ENCODE measurements around the gene SPEG.
A peak's percentile ranks its signal among the peaks of the same experiment; 100 is the strongest.

The SPEG gene

DNA sequence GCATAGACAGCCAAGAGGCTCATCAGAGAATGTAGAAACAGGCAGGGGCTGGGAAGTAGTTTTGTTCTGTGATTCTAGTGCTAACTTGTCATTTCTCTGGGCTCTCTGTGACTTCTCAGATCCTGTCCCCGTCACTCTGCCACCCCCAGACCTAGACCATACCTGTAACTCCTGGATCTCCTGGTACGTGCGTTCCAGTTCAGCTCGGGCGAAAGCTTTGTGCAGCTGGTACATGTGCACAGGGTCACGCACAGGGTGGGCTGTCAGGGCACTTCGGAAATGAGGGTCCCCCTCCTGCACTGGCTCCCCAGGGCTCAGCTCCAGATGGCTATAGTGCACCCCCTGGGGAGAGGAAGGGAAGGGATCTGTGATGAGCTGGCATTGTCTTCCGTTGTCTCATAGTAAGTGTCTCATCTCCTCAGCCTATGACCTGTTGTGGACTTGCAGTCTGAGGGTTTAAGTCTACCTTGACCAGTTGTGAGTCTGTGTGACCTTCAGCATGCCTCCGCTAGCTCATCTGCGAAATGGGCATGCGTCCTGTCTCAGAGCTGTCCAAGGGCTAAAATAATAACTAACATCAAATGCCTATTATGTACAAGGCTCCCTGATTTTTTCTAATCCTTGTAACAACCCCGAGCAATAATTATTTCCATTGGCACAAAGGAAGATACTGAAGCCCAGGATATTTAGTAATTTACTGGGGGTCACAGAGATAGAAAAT lies 106.3 kb downstream of the SPEG start:
- no peak for TF ChIP-seq SPI1 (IDR thresholded peaks at IDR 0.05; ENCODE audit: borderline replicate concordance, low read depth)
- Histone ChIP-seq H3K4me3 (replicated peaks; ENCODE audit: insufficient read depth, low read length) (no peak overlapping the region), H3K27ac (replicated peaks) (no peak overlapping the region), H3K27me3 (ENCODE audit: insufficient read depth, poor library complexity, severe bottlenecking) (peaks cover 39% of the 10 kb centered on the region)
- DNase-seq (ENCODE audit: low read depth in 1 of 2, low spot score in 1 of 2), result no peak

DNA sequence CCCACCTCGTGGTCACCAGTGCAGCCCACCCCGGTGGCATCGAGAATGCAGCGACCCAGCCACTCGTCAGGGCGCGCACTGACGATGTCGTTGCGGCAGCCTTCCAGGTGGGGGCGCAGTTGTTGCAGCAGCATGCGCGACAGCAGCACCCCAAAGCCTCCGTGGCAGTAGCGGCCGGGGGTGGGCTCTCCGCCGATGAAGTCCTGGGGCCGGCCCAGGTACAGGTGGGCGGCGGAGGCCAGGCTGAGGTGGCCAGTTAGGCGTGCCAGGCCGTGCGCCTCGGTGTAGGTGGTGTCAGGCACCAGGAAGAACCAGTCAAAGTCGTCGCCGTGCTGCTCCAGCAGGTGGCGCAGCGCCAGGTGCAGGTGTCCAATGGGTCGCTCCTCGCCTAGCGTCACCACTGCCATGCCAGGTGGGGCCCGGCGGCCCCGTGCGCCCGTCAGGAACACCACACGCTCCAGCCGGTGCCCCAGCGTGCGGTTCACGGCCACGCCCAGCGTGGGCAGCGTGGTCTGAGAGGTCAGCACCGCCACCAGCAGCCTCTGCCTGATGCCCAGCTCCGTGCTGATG lies 107.1 kb downstream of the SPEG start:
- TF ChIP-seq, protein P1, sequence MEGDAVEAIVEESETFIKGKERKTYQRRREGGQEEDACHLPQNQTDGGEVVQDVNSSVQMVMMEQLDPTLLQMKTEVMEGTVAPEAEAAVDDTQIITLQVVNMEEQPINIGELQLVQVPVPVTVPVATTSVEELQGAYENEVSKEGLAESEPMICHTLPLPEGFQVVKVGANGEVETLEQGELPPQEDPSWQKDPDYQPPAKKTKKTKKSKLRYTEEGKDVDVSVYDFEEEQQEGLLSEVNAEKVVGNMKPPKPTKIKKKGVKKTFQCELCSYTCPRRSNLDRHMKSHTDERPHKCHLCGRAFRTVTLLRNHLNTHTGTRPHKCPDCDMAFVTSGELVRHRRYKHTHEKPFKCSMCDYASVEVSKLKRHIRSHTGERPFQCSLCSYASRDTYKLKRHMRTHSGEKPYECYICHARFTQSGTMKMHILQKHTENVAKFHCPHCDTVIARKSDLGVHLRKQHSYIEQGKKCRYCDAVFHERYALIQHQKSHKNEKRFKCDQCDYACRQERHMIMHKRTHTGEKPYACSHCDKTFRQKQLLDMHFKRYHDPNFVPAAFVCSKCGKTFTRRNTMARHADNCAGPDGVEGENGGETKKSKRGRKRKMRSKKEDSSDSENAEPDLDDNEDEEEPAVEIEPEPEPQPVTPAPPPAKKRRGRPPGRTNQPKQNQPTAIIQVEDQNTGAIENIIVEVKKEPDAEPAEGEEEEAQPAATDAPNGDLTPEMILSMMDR (IDR thresholded peaks at IDR 0.05; ENCODE audit: insufficient read depth, low read length), result peak; percentile 43
- TF ChIP-seq, protein P2, sequence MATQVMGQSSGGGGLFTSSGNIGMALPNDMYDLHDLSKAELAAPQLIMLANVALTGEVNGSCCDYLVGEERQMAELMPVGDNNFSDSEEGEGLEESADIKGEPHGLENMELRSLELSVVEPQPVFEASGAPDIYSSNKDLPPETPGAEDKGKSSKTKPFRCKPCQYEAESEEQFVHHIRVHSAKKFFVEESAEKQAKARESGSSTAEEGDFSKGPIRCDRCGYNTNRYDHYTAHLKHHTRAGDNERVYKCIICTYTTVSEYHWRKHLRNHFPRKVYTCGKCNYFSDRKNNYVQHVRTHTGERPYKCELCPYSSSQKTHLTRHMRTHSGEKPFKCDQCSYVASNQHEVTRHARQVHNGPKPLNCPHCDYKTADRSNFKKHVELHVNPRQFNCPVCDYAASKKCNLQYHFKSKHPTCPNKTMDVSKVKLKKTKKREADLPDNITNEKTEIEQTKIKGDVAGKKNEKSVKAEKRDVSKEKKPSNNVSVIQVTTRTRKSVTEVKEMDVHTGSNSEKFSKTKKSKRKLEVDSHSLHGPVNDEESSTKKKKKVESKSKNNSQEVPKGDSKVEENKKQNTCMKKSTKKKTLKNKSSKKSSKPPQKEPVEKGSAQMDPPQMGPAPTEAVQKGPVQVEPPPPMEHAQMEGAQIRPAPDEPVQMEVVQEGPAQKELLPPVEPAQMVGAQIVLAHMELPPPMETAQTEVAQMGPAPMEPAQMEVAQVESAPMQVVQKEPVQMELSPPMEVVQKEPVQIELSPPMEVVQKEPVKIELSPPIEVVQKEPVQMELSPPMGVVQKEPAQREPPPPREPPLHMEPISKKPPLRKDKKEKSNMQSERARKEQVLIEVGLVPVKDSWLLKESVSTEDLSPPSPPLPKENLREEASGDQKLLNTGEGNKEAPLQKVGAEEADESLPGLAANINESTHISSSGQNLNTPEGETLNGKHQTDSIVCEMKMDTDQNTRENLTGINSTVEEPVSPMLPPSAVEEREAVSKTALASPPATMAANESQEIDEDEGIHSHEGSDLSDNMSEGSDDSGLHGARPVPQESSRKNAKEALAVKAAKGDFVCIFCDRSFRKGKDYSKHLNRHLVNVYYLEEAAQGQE (IDR thresholded peaks at IDR 0.05; ENCODE audit: insufficient replicate concordance, low read depth), result no peak
- no peak for TF ChIP-seq SPI1 (IDR thresholded peaks at IDR 0.05; ENCODE audit: borderline replicate concordance, low read depth)
- no peak overlapping the region for H3K27ac ChIP-seq (replicated peaks)
- peak; percentile 63 to 84 for DNase-seq (ENCODE audit: low read depth in 1 of 2, low spot score in 1 of 2)
- peak overlapping the region; percentile 53 for H3K4me3 ChIP-seq (replicated peaks; ENCODE audit: insufficient read depth, low read length)
- peaks cover 31% of the 10 kb centered on the region for H3K27me3 ChIP-seq (ENCODE audit: insufficient read depth, poor library complexity, severe bottlenecking)

DNA sequence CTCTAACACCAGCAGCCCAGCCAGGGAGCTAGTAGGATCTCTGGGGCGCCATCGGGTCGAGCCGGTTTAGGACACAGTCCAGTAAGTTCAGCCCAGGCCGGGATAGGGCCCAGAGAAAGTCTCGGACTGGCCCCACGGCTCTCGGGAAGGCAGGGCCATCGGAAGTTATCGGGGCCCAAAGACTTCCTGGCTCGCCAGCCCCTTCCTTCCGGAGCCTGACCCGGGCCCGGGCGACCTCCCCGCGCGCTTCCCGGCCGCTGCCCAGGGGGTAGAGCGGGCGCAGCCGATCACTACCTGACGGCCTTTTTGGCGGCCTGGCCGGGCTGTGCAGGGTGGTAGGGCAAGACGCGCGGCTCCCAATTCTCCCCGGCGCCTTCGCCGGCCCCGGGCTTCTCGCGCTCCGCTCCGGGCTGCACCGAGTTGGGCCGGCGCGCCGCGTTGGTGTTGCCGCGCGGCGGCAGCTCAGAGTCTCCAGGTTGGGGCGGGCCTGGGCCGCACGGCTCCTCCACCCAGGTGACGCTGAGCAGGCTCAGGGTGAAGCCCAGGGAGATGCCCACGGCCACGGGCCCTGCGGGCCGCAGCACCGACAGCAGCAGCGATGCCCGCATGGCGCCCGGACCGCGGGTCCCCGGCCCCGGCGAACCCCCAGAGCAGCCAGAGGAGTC lies 108.4 kb downstream of the SPEG start:
- peak in 1 of 2 experiments; percentile 11 for DNase-seq (ENCODE audit: low read depth in 1 of 2, low spot score in 1 of 2)
- no peak for TF ChIP-seq SPI1 (IDR thresholded peaks at IDR 0.05; ENCODE audit: borderline replicate concordance, low read depth)
- TF ChIP-seq, protein P2 (IDR thresholded peaks at IDR 0.05; ENCODE audit: insufficient replicate concordance, low read depth), result peak; percentile 14
- Histone ChIP-seq H3K4me3 (replicated peaks; ENCODE audit: insufficient read depth, low read length) (peak overlapping the region; percentile 61), H3K27ac (replicated peaks) (no peak overlapping the region), H3K27me3 (ENCODE audit: insufficient read depth, poor library complexity, severe bottlenecking) (peaks cover 24% of the 10 kb centered on the region)

DNA sequence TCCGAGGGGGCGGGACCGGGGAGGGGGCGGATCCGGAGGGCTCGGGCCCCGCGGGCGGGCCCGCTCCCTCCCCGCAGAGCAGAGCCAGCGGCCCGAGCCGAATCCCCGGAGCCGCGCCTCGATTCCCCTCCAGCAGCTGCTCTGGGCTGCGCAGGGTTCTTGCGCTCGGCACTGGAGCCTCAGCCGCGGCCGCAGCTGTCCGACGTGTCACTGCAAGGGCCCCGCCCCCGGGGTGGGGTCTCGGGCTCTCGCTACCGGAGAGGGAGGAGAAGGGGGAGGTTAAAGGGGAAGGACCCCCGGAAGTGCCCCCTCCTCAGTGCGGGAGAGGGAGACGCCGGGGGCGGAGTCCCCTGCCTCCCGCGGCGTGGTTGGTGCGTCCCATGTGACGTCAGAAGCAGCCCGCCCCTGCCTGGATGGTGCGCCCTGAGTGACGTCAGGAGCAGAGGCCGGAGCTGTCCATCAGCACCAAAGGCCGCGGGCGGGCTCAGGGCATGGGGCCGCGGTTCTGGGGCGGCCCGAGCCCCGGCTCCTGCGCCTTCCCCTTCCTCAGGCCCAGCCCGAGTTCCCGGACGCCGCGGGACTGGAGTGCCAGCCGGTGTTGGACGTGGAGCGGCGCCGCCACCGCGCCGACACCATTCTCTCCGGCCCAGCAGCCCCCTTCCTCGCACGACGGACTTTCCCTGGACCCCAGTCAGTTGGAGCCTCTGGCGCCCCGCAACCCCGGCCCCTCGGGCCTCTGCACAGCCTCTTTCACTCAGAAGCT lies 109.1 kb downstream of the SPEG start, which contains the start of the genes CHPF and TMEM198:
Gene CHPF, minus strand, starts transcription at position 214 of the 763 bp plus-strand sequence. CDS start 271 bp downstream, outside the sequence.
Gene TMEM198, plus strand, starts transcription at position 433 of the 763 bp plus-strand sequence. CDS start 700 bp downstream, outside the sequence.
- peak within 1 kb of the TSS; percentile 61 for H3K4me3 ChIP-seq (replicated peaks; ENCODE audit: insufficient read depth, low read length)
- TF ChIP-seq, protein P2 (IDR thresholded peaks at IDR 0.05; ENCODE audit: insufficient replicate concordance, low read depth), result peak; percentile 94
- TF ChIP-seq GABPA (IDR thresholded peaks at IDR 0.05; ENCODE audit: low read depth) (0 out of 2 replicates have a peak, but pooled peaks have one; percentile 32), SPI1 (IDR thresholded peaks at IDR 0.05; ENCODE audit: borderline replicate concordance, low read depth) (no peak)
- peak; percentile 89 to 90 for DNase-seq (ENCODE audit: low read depth in 1 of 2, low spot score in 1 of 2)
- no peak within 1 kb of the TSS for H3K27ac ChIP-seq (replicated peaks)
- peaks cover 24% of the 10 kb centered on the region for H3K27me3 ChIP-seq (ENCODE audit: insufficient read depth, poor library complexity, severe bottlenecking)
